ENCODE data around the gene PRM3. TPM values are rescaled to one million over a fixed set of nuclear protein-coding genes. Genes with fewer than 3 reads are reported as not detected.

PRM3 gene
- total RNA-seq, 2 experiments from 2014 or later, result not detected

DNA sequence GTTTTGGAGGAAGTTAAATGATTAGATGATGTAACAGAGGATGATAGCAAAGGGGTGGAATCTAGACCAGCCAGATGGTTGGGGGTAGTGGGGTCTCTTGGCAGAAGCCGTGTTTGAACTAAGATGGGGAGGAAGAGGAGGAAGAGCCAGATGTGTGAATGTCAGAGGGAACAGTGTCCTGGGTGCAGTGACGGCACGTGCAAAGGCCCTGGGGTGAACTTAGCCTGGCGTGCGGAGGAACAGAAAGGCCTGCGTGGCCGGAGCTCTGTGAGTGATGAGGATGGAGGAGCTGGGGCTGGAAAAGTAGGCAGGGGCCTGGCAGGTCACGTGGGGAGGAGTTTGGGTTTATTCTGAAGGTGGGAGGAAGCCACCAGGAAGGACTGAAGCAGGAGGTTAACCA is 45.4 kb upstream of the PRM3 start:
- intact Hi-C loops (cut with micrococcal nuclease), result no loop called here
- ATAC-seq, result no peak
- TF ChIP-seq, protein P1, sequence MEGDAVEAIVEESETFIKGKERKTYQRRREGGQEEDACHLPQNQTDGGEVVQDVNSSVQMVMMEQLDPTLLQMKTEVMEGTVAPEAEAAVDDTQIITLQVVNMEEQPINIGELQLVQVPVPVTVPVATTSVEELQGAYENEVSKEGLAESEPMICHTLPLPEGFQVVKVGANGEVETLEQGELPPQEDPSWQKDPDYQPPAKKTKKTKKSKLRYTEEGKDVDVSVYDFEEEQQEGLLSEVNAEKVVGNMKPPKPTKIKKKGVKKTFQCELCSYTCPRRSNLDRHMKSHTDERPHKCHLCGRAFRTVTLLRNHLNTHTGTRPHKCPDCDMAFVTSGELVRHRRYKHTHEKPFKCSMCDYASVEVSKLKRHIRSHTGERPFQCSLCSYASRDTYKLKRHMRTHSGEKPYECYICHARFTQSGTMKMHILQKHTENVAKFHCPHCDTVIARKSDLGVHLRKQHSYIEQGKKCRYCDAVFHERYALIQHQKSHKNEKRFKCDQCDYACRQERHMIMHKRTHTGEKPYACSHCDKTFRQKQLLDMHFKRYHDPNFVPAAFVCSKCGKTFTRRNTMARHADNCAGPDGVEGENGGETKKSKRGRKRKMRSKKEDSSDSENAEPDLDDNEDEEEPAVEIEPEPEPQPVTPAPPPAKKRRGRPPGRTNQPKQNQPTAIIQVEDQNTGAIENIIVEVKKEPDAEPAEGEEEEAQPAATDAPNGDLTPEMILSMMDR (IDR thresholded peaks at IDR 0.05), result no peak

DNA sequence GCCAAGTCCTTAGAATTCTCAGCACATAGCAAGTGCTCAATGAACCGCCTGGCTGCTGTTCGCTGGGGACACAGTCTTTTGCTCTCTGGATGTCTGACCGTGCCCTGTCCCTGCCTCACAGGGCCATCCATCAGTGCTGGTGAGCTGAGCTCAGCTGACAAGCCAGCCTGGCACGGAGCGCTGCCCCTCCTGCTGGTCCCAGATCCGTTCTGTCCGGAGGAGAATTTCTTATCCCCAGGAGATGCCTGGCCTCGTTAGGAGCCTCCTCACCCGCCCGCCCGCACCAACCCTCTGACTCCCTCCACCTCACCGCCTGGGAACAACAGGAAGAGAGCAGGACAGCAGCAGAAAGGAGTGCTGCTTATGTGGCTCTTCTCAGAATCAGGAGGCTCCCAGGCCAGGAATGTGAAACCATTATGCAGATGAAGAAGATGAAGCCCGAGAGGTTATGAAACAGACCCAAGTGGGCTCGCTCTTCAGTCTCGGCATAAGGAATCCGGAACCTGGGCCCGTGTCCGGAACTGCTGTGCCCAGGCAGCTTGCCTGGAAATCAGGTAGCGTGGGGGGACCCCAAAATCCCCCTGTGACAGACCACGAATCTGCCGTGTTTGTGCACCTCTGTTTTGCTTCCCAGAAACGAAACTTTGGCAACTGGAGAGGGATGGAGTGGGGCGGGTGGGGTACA is 43.0 kb upstream of the PRM3 start:
- no peaks in the 10 kb centered on the region for H3K36me3 Mint-ChIP-seq (ENCODE audit: low read depth)
- ATAC-seq (no peak), DNase-seq (no peak)
- TF ChIP-seq, protein P1 (IDR thresholded peaks at IDR 0.05), result no peak
- POLR2A ChIA-PET, result no interaction called here
- no peak overlapping the region for H3K4me3 Mint-ChIP-seq
- H3K4me1 Mint-ChIP-seq (ENCODE audit: low read depth), result peaks cover 20% of the 10 kb centered on the region
- no peaks in the 10 kb centered on the region for H3K27me3 Mint-ChIP-seq
- CTCF ChIA-PET, result no interaction called here
- H3K27ac Mint-ChIP-seq, result no peak overlapping the region
- intact Hi-C loops (cut with micrococcal nuclease), result no loop called here
- H3K9me3 Mint-ChIP-seq, result no peaks in the 10 kb centered on the region

More for the DNA sequence above, 45.4 kb upstream of the PRM3 start:
- CTCF ChIA-PET, result interaction anchor here (2.0 kb wide), 1 partner anchor 36 kb away, joined by 5 read pairs; no protein-coding TSS in a partner anchor
- Mint-ChIP-seq H3K4me3 (no peak overlapping the region), H3K4me1 (ENCODE audit: low read depth) (no peaks in the 10 kb centered on the region), H3K27ac (no peak overlapping the region), H3K9me3 (no peaks in the 10 kb centered on the region), H3K36me3 (ENCODE audit: low read depth) (no peaks in the 10 kb centered on the region), H3K27me3 (no peaks in the 10 kb centered on the region)
- no peak for DNase-seq
- POLR2A ChIA-PET, result interaction anchor here (1.0 kb wide), 1 partner anchor 8 kb away, joined by 3 read pairs; no protein-coding TSS in a partner anchor

DNA sequence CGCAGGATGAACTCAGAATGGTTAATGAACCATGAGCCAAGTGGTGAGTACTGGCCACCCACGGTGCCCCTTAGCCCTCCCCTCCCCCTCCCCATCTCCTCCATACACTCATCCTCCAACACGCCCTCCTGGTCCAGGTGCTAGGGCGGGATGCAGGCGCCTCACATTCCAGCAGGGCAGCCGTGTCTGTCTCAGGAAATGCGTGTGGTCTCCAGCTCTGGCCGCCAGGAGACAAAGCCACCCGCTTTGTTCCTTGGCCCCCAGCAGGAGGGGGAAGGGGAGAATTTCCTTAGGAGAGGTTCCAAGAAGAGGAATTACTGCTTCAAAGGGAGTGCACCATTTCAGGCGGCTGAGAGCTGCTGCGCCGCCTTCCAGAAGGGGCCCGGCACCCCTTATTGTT is 42.1 kb upstream of the PRM3 start:
- Mint-ChIP-seq H3K27me3 (no peaks in the 10 kb centered on the region), H3K36me3 (ENCODE audit: low read depth) (no peaks in the 10 kb centered on the region), H3K9me3 (no peaks in the 10 kb centered on the region), H3K4me1 (ENCODE audit: low read depth) (peaks cover 29% of the 10 kb centered on the region), H3K27ac (no peak overlapping the region), H3K4me3 (no peak overlapping the region)
- POLR2A ChIA-PET, result no interaction called here
- ATAC-seq, result no peak
- intact Hi-C loops (cut with micrococcal nuclease), result no loop called here
- TF ChIP-seq, protein P1 (IDR thresholded peaks at IDR 0.05), result no peak
- DNase-seq, result no peak
- CTCF ChIA-PET, result no interaction called here

DNA sequence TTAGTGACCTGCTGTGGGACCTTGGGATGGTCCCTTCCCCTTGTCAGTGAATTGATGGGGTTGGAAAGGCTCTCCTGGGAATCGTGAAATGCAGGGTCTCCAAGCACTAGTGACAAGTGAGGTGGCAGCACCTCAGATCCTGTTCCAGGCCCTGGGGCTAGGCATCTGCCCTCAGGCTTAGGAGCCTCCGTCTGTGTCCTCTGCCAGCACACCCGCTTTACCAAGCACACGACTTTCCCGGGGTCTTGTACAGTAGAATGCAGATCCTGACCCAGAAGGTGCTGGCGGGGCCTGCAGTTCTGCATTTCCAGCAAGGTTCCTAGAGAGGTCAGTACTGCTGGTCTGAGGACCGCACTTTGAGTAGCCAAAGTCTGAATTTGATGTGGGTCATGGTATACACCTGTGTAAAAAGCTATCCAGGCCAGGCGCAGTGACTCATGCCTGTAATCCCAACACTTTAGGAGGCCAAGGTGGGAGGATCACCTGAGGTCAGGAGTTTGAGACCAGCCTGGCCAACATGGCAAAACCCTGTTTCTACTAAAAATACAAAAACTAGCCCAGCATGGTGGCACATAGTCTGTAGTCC is 41.0 kb upstream of the PRM3 start:
- POLR2A ChIA-PET, result no interaction called here
- CTCF ChIA-PET, result no interaction called here
- H3K9me3 Mint-ChIP-seq, result no peaks in the 10 kb centered on the region
- ATAC-seq (no peak), DNase-seq (no peak)
- peaks cover 38% of the 10 kb centered on the region for H3K4me1 Mint-ChIP-seq (ENCODE audit: low read depth)
- intact Hi-C loops (cut with micrococcal nuclease), result loop anchor here (5.0 kb wide), 1 partner anchor 38 kb away; no protein-coding TSS in a partner anchor
- TF ChIP-seq, protein P1 (IDR thresholded peaks at IDR 0.05), result no peak
- H3K36me3 Mint-ChIP-seq (ENCODE audit: low read depth), result no peaks in the 10 kb centered on the region
- H3K27ac Mint-ChIP-seq, result no peak overlapping the region
- no peak overlapping the region for H3K4me3 Mint-ChIP-seq
- no peaks in the 10 kb centered on the region for H3K27me3 Mint-ChIP-seq

Data from activated CD8-positive, alpha-beta T cell treated with anti-CD3 and anti-CD28 coated beads for 36 hours (primary cell).